K562 (cell line): Measurements from ENCODE around the gene NCAM2. TPM values are rescaled to one million over a fixed set of nuclear protein-coding genes. Genes with fewer than 3 reads are reported as not detected.

Experiments
- ATAC-seq: fragments of 200-7000 bp; cut with Tn5 transposase; 3 replicates; pipeline ENCODE4 v1.9.1; 2020; ENCODE audit warnings: moderate library complexity
- BruUV-seq: library from RNA; stranded (reverse); fragments of 400-500 nt; replicated peaks from 2 replicates; lab custom pipeline; 2021; lab: Mats Ljungman, UMichigan
- CTCF ChIA-PET: fragments of 300-600 bp; formaldehyde crosslinking; extraction: SDS; loops from one replicate; lab custom pipeline; 2021; ENCODE audit warnings: low intra/inter-chr PET ratio; lab: Yijun Ruan, JAX
- POLR2A ChIA-PET: fragments of 300-600, 350-650 bp; sonication (Branson Sonifier 250); formaldehyde crosslinking; extraction: SDS; loops from one replicate; lab custom pipeline; 2021; ENCODE audit warnings: antibody characterized with exemption, inconsistent platforms; lab: Yijun Ruan, JAX
- DNase-seq, 4 experiments: peaks; one replicate each; pipeline versions ENCODE4 v3.0.0 to v3.0.0-alpha.2; 2011 to 2018; ENCODE audit warnings: low spot score in 3 of 4, mixed read lengths in 3 of 4; ENCODE audit errors: extremely low read depth in 1 of 4
- FAIRE-seq: peaks from 2 replicates; lab custom pipeline; 2011; peaks lifted over from hg19 to GRCh38; lab: Jason Lieb, UNC
- H2AFZ ChIP-seq: 2 replicates; pipeline ENCODE4 v1.6.0; 2011; ENCODE audit warnings: low read depth, low read length, control low read depth, inconsistent platforms
- H3K27ac ChIP-seq: fragments of 200-600 bp; 3 replicates; pipeline ENCODE4 v1.8.0; 2011; ENCODE audit warnings: low read depth, mild to moderate bottlenecking, control low read depth, inconsistent platforms, low read length, moderate library complexity, mixed read lengths; ENCODE audit errors: extremely low read depth
- H3K27me3 ChIP-seq, 2 experiments: fragments of 300-600 bp in 1 of 2; 2 replicates in 1 of 2; 3 replicates in 1 of 2; pipeline versions ENCODE4 v1.6.0 to v1.8.0; 2011; ENCODE audit warnings: inconsistent platforms in 2 of 2, low read length in 2 of 2, mild to moderate bottlenecking in 1 of 2, mixed read lengths in 1 of 2, moderate library complexity in 1 of 2; ENCODE audit not compliant: control insufficient read depth in 2 of 2, insufficient read depth in 2 of 2
- H3K36me3 ChIP-seq: fragments of 300-600 bp; 3 replicates; pipeline ENCODE4 v1.8.0; 2011; ENCODE audit warnings: mild to moderate bottlenecking, low read length, inconsistent platforms; ENCODE audit not compliant: control insufficient read depth, insufficient read depth
- H3K4me1 ChIP-seq, 2 experiments: fragments of 200-600 bp in 1 of 2; replicated peaks in 1 of 2; 2 replicates in 1 of 2; 3 replicates in 1 of 2; pipeline versions ENCODE4 v1.5.1 to v1.8.0; 2011; ENCODE audit warnings: inconsistent platforms in 2 of 2, low read length in 2 of 2, mild to moderate bottlenecking in 1 of 2, mixed read lengths in 1 of 2, moderate library complexity in 1 of 2; ENCODE audit not compliant: control insufficient read depth in 2 of 2, insufficient read depth in 2 of 2
- H3K4me2 ChIP-seq: 2 replicates; pipeline ENCODE4 v1.6.1; 2011; ENCODE audit warnings: low read length, control low read depth, inconsistent platforms, mixed read lengths; ENCODE audit not compliant: insufficient read depth
- H3K4me3 ChIP-seq: fragments of 200-600 bp; sonication (generic), shearing (Covaris generic); 2 replicates; pipeline ENCODE4 v1.5.1; 2016; ENCODE audit warnings: control low read depth, inconsistent platforms
- H3K79me2 ChIP-seq: fragments of 200-600 bp; 3 replicates; pipeline ENCODE4 v1.8.0; 2011; ENCODE audit warnings: low read length, inconsistent platforms; ENCODE audit not compliant: control insufficient read depth, insufficient read depth
- H3K9ac ChIP-seq, 2 experiments: 2 replicates each; pipeline versions ENCODE4 v1.6.0 to v1.6.1; 2011; ENCODE audit warnings: low read depth in 2 of 2, low read length in 2 of 2, control low read depth in 1 of 2, inconsistent platforms in 1 of 2, mild to moderate bottlenecking in 1 of 2, mixed read lengths in 1 of 2; ENCODE audit not compliant: insufficient read depth in 1 of 2
- H3K9me1 ChIP-seq: one replicate; pipeline ENCODE4 v1.6.0; 2011; ENCODE audit warnings: inconsistent platforms, mild to moderate bottlenecking, low read length, moderate library complexity; ENCODE audit not compliant: control insufficient read depth, insufficient read depth
- H3K9me3 ChIP-seq: replicated peaks from 2 replicates; pipeline ENCODE4 v1.5.1; 2011; ENCODE audit warnings: low read depth, low read length, inconsistent platforms; ENCODE audit not compliant: control insufficient read depth, insufficient read depth
- H4K20me1 ChIP-seq: replicated peaks from 2 replicates; pipeline ENCODE4 v1.6.1; 2011; ENCODE audit warnings: low read length, inconsistent platforms, mixed read lengths; ENCODE audit not compliant: control insufficient read depth, insufficient read depth
- CEBPB ChIP-seq: fragments of 450-650 bp; IDR thresholded peaks from 2 replicates; pipeline ENCODE4 v1.6.1; 2016; ENCODE audit warnings: missing genetic modification characterization, missing compliant biosample characterization
- CEBPG ChIP-seq, 3 experiments: fragments of 200-800 bp in 1 of 3; sonication (Bioruptor generic) in 1 of 3; sonication (generic) in 1 of 3; formaldehyde crosslinking in 1 of 3; IDR thresholded peaks in 2 of 3; conservative IDR thresholded peaks in 1 of 3; 2 replicates each; pipeline versions ENCODE4 v1.6.1 to v1.8.0; 2016 to 2022; ENCODE audit warnings: missing compliant biosample characterization in 2 of 3, missing genetic modification characterization in 2 of 3, mild to moderate bottlenecking in 1 of 3, missing genetic modification reagents in 1 of 3
- NR2C1 ChIP-seq, 2 experiments: fragments of 450-650 bp; IDR thresholded peaks; 2 replicates each; pipeline ENCODE4 v1.6.1; 2017; ENCODE audit warnings: mild to moderate bottlenecking in 2 of 2, antibody characterized with exemption in 1 of 2, inconsistent platforms in 1 of 2, missing compliant biosample characterization in 1 of 2, missing genetic modification characterization in 1 of 2
- XRCC4 ChIP-seq: IDR thresholded peaks from one replicate; pipeline ENCODE4 v1.6.1; 2011; ENCODE audit not compliant: insufficient read depth, insufficient read length; ENCODE audit errors: extremely low read depth
- WGBS: fragments of 100-300 bp; shearing (Covaris generic); methylation state at CpG from one replicate; pipeline ENCODE4 v1.1.6; 2016; ENCODE audit warnings: low coverage, mixed read lengths; ENCODE audit not compliant: insufficient coverage; ENCODE audit errors: missing lambda C conversion rate; 5-methylcytosine and 5-hydroxymethylcytosine counted together
- in situ Hi-C: fragments of 300-500 bp; cut with MboI; formaldehyde crosslinking; loops from 4 replicates; pipeline ENCODE4 v1.15.0; 2018; ENCODE audit warnings: inconsistent platforms, mixed read lengths
- intact Hi-C: fragments of 100-400 bp; cut with micrococcal nuclease; formaldehyde crosslinking; loops from 2 replicates; pipeline ENCODE4 v1.14.2; 2022
- polyA plus RNA-seq, 8 experiments: library from polyadenylated mRNA; depleted of rRNA in 4 of 8; stranded (reverse) in 5 of 8; unstranded in 3 of 8; fragments of >200 nt; fragmentation: Nextera tagmentation in 2 of 8; fragmentation: Illumina TruSeq in 1 of 8; extraction: Ambion mirVana in 2 of 8; extraction: Trizol in 1 of 8; gene quantifications; 2 replicates each; pipeline versions ENCODE4 v1.2.1 to v1.2.3, GENCODE V29; 2011 to 2014; ENCODE audit warnings: inconsistent platforms in 1 of 8, missing spikeins in 1 of 8
- total RNA-seq, 7 experiments: library from RNA; depleted of rRNA in 6 of 7; stranded (reverse); fragments of >200 nt in 6 of 7; fragmentation: Illumina TruSeq in 2 of 7; extraction: Trizol in 2 of 7; gene quantifications; 2 replicates each; pipeline versions ENCODE4 v1.2.1 to v1.2.3, GENCODE V29; 2011 to 2021; ENCODE audit warnings: low replicate concordance in 1 of 7
- TF ChIP-seq, protein P1 (sequence below): fragments of 450-650 bp; IDR thresholded peaks from 2 replicates; pipeline ENCODE4 v1.6.1; 2016; ENCODE audit warnings: mild to moderate bottlenecking, moderate library complexity

The NCAM2 gene
- total and polyA plus RNA-seq, 9 of the 15 experiments (the other 6 are each of a cell fraction or from before 2014, with no cell fraction given) = 14.0 to 58.2 (median 27.8) TPM

- TF ChIP-seq NR2C1 (IDR thresholded peaks at IDR 0.05) (no peak), NR2C1 (tag; IDR thresholded peaks at IDR 0.05) (no peak)
Measured at GRCh38 chr21:21007606-21008005, 9.4 kb downstream of the NCAM2 start (continued).

DNA sequence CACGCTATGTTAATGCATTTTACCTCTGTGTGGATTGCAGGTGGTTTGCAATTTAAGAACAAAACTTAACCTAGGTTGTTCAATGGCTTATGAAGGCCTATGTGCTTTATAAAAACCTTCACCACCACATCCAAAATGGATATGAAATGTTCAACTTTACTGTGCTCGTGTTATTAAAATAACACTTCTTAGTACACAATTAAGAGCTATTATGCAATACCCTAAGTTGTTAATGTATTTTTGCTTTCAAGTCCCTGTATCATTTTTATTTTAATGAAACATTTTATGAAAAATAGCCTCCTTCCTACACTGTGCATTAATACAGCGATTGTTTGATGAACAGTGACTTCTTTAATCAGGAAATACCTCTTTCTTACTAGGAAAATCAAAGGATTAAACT lies 12.0 kb downstream of the NCAM2 start:
- H3K9me1 ChIP-seq = no peaks in the 10 kb centered on the region
- DNase-seq = no peak
- H2AFZ ChIP-seq = no peak overlapping the region
- no peaks in the 10 kb centered on the region for H3K36me3 ChIP-seq
- no peaks in the 10 kb centered on the region for H4K20me1 ChIP-seq
- WGBS = 3% methylated on average over 3 of the region's 3 CpGs
- CTCF ChIA-PET = no interaction called here
- FAIRE-seq = no peak
- no peak overlapping the region for H3K9ac ChIP-seq
- H3K79me2 ChIP-seq = no peaks in the 10 kb centered on the region
- POLR2A ChIA-PET = no interaction called here
- in situ Hi-C loops (loop anchor here (25.0 kb wide), 3 partner anchors 677 to 1777 kb away; no protein-coding TSS in a partner anchor), intact Hi-C loops (no loop called here)
- no peak overlapping the region for H3K4me3 ChIP-seq
- ATAC-seq = no peak
- no peak overlapping the region for H3K4me2 ChIP-seq
- H3K9me3 ChIP-seq = no peaks in the 10 kb centered on the region
- TF ChIP-seq, protein P1, sequence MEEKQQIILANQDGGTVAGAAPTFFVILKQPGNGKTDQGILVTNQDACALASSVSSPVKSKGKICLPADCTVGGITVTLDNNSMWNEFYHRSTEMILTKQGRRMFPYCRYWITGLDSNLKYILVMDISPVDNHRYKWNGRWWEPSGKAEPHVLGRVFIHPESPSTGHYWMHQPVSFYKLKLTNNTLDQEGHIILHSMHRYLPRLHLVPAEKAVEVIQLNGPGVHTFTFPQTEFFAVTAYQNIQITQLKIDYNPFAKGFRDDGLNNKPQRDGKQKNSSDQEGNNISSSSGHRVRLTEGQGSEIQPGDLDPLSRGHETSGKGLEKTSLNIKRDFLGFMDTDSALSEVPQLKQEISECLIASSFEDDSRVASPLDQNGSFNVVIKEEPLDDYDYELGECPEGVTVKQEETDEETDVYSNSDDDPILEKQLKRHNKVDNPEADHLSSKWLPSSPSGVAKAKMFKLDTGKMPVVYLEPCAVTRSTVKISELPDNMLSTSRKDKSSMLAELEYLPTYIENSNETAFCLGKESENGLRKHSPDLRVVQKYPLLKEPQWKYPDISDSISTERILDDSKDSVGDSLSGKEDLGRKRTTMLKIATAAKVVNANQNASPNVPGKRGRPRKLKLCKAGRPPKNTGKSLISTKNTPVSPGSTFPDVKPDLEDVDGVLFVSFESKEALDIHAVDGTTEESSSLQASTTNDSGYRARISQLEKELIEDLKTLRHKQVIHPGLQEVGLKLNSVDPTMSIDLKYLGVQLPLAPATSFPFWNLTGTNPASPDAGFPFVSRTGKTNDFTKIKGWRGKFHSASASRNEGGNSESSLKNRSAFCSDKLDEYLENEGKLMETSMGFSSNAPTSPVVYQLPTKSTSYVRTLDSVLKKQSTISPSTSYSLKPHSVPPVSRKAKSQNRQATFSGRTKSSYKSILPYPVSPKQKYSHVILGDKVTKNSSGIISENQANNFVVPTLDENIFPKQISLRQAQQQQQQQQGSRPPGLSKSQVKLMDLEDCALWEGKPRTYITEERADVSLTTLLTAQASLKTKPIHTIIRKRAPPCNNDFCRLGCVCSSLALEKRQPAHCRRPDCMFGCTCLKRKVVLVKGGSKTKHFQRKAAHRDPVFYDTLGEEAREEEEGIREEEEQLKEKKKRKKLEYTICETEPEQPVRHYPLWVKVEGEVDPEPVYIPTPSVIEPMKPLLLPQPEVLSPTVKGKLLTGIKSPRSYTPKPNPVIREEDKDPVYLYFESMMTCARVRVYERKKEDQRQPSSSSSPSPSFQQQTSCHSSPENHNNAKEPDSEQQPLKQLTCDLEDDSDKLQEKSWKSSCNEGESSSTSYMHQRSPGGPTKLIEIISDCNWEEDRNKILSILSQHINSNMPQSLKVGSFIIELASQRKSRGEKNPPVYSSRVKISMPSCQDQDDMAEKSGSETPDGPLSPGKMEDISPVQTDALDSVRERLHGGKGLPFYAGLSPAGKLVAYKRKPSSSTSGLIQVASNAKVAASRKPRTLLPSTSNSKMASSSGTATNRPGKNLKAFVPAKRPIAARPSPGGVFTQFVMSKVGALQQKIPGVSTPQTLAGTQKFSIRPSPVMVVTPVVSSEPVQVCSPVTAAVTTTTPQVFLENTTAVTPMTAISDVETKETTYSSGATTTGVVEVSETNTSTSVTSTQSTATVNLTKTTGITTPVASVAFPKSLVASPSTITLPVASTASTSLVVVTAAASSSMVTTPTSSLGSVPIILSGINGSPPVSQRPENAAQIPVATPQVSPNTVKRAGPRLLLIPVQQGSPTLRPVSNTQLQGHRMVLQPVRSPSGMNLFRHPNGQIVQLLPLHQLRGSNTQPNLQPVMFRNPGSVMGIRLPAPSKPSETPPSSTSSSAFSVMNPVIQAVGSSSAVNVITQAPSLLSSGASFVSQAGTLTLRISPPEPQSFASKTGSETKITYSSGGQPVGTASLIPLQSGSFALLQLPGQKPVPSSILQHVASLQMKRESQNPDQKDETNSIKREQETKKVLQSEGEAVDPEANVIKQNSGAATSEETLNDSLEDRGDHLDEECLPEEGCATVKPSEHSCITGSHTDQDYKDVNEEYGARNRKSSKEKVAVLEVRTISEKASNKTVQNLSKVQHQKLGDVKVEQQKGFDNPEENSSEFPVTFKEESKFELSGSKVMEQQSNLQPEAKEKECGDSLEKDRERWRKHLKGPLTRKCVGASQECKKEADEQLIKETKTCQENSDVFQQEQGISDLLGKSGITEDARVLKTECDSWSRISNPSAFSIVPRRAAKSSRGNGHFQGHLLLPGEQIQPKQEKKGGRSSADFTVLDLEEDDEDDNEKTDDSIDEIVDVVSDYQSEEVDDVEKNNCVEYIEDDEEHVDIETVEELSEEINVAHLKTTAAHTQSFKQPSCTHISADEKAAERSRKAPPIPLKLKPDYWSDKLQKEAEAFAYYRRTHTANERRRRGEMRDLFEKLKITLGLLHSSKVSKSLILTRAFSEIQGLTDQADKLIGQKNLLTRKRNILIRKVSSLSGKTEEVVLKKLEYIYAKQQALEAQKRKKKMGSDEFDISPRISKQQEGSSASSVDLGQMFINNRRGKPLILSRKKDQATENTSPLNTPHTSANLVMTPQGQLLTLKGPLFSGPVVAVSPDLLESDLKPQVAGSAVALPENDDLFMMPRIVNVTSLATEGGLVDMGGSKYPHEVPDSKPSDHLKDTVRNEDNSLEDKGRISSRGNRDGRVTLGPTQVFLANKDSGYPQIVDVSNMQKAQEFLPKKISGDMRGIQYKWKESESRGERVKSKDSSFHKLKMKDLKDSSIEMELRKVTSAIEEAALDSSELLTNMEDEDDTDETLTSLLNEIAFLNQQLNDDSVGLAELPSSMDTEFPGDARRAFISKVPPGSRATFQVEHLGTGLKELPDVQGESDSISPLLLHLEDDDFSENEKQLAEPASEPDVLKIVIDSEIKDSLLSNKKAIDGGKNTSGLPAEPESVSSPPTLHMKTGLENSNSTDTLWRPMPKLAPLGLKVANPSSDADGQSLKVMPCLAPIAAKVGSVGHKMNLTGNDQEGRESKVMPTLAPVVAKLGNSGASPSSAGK = no peak
- TF ChIP-seq CEBPG (CRISPR knock-in tag; IDR thresholded peaks at IDR 0.05) (no peak), CEBPG (tag; conservative IDR thresholded peaks at IDR 0.05 in 1 of 2, IDR thresholded peaks at IDR 0.05 in 1 of 2) (peak in 1 of 2 experiments; percentile 63; a peak in 1 of 4 replicates), CEBPB (peak; percentile 62), XRCC4 (no peak)
- H3K4me1 ChIP-seq = no peaks in the 10 kb centered on the region
- H3K27ac ChIP-seq = no peak overlapping the region
- no TSS peak for BruUV-seq
- H3K27me3 ChIP-seq = no peaks in the 10 kb centered on the region
